ENCODE results near the gene DAZL.

DAZL gene

DNA sequence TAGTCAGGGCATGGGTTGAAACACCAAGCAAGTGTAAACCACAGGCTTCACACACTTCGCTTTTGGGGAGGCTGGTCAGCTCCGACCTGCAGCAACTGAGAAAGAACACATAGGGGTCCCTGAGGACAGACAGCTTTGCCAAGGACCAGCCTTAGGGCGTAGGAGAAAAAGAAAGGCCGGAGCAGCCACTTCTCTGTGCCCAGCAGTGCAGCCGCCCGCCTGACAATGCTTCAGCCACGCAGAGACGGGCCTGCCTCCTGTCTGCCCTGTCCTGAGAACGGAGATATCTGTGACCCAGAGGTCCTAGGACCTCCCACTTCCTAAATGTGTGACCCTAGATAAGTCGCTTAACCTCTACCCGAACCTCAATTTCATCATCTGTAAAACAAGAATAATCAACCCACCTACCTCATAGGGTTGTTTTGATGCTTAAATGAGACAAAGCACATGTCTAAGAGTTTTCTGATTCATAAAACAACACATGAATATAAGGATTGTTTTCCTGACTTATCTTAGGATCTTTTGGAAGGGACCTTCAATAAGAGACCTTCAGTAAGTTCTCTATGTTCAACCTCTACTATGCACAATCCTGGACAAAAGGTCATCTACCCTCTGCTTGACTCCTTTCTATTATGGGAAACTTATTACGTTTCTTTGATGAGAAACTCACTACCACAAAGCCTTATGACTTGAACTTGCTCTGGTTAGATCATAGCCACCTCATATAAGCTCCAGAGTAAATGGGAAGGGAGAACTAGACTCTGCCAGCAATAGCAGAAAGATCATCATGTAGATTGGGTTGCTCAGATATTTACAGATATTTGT, 58.8 kb downstream of the DAZL start:
- Mint-ChIP-seq H3K4me3 (no peak overlapping the region), H3K9me3 (no peaks in the 10 kb centered on the region), H3K4me1 (ENCODE audit: low read depth) (peaks cover 5% of the 10 kb centered on the region), H3K27ac (no peak overlapping the region), H3K27me3 (peaks cover 5% of the 10 kb centered on the region), H3K36me3 (ENCODE audit: low read depth) (no peaks in the 10 kb centered on the region)
- intact Hi-C loops (cut with micrococcal nuclease), result no loop called here

DNA sequence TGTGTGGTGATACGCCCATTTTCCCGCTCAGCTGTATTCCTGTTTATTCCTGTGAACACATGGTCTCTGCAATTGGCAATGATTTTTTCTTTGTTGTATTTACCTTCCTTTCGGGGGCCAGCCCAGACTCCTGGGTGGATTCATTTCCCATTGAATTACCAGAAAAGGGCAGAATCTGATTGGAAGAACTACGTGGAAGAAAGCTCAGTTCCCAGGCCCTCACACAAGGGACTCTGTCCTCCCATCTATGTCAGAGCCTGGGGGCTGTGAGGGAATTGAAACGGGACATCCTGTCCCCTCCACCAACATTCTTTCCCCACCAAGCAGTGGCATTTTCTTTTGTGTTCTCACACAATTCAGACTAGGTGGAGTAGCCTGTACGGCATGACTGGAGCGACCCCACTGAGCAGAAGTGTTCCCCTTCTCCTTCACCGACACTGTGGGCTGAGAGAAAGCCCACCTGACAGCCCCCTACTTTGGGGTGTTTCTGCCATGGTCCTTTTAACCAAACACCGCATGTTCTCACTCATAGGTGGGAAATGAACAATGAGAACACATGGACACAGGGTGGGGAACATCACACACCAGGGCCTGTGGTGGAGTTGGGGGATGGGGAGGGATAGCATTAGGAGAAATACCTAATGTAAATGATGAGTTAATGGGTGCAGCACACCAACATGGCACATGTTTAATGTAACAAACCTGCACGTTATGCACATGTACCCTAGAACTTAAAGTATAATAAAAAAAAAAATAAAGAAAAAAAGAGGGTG, 59.6 kb downstream of the DAZL start:
- Mint-ChIP-seq H3K27ac (no peak overlapping the region), H3K36me3 (ENCODE audit: low read depth) (no peaks in the 10 kb centered on the region), H3K27me3 (peaks cover 5% of the 10 kb centered on the region), H3K9me3 (no peaks in the 10 kb centered on the region), H3K4me3 (no peak overlapping the region), H3K4me1 (ENCODE audit: low read depth) (peaks cover 5% of the 10 kb centered on the region)
- intact Hi-C loops (cut with micrococcal nuclease), result no loop called here

DNA sequence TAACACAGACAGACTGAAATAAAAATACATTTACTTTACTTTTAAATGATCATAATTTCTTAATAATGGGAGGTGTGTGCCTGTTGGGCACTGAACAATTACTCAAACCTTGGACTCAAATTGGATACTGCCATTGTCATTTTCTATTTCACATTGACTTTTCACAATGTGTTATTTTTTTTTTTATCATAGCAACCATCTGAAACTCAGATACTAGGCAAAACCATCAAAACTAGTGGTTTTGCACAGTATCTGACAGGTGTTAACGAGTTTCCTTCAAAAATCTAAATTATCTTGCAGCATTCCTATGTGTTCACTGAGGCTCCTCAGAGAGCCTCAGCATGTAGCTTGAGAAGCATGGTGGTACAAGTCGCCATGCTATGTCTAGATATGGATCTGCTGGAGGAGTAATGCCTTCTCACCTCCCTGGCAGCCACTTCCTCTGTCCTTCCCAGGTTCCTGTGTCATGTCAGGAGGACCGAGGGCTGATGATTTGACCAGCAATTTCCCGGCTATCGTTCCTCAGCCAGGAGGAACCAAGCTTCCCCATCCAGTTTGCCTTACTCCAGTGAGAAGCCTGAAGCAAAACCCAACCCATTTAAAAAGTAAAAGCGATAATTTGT, 61.9 kb downstream of the DAZL start:
- H3K36me3 Mint-ChIP-seq (ENCODE audit: low read depth), result no peaks in the 10 kb centered on the region
- no peak overlapping the region for H3K27ac Mint-ChIP-seq
- H3K27me3 Mint-ChIP-seq, result peaks cover 5% of the 10 kb centered on the region
- H3K4me1 Mint-ChIP-seq (ENCODE audit: low read depth), result peaks cover 12% of the 10 kb centered on the region
- intact Hi-C loops (cut with micrococcal nuclease), result no loop called here
- H3K4me3 Mint-ChIP-seq, result no peak overlapping the region
- H3K9me3 Mint-ChIP-seq, result no peaks in the 10 kb centered on the region

DNA sequence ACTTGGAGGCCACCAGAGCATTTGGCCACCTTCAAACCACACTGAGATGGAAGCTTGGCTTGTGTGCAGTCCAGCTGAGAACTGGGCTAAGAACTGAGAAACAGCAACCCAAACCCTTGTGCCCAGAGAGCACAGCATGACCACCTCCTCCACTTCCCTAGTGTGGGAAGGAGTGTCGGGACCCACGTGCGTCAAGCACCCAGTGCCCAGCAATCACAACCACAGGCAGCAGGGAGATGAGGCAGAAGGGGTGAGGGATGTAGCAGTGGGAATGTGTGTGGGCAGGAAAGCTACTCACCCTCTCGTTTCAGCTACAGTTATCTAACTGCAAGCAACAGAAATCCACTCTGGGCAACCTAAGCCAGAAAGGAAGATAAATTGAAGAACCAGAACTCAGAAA, 66.7 kb downstream of the DAZL start:
- Mint-ChIP-seq H3K4me3 (no peak overlapping the region), H3K4me1 (ENCODE audit: low read depth) (peaks cover 18% of the 10 kb centered on the region), H3K27me3 (peaks cover 8% of the 10 kb centered on the region), H3K36me3 (ENCODE audit: low read depth) (no peaks in the 10 kb centered on the region), H3K9me3 (peaks cover 8% of the 10 kb centered on the region), H3K27ac (no peak overlapping the region)
- intact Hi-C loops (cut with micrococcal nuclease), result no loop called here

DNA sequence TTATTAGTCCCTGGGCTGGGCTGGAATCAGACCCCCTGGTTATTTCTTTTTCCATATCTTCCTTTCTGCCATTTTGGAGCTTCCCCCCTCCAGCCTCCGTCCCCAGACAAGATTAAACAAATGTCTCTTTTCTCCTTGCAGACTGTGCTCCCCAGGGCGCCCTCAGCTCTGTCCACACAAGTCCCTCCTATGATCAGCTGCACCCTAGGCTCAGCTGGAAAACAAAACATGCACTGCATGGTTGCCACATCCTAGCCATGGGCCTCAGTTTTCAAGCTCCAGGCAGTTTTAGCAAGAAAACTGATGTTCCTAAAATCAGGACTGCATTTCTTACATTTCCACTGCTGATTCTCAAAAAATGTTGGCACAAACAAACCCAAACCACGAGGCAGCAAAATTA, 68.2 kb downstream of the DAZL start:
- Mint-ChIP-seq H3K27me3 (peaks cover 7% of the 10 kb centered on the region), H3K36me3 (ENCODE audit: low read depth) (no peaks in the 10 kb centered on the region), H3K9me3 (peaks cover 8% of the 10 kb centered on the region), H3K27ac (no peak overlapping the region), H3K4me3 (no peak overlapping the region), H3K4me1 (ENCODE audit: low read depth) (peaks cover 18% of the 10 kb centered on the region)
- intact Hi-C loops (cut with micrococcal nuclease), result no loop called here
